GM12865 (cell line): ENCODE results near the gene RPLP2.
A peak's percentile ranks its signal among the peaks of the same experiment; 100 is the strongest.

Source experiments
- DNase-seq: peaks from one replicate; pipeline ENCODE4 v3.0.0; 2010; ENCODE audit warnings: low read depth
- H3K4me3 ChIP-seq: 2 replicates; pipeline ENCODE4 v1.5.1; 2011; ENCODE audit warnings: mild to moderate bottlenecking, low read depth, low read length, control low read depth
- TF ChIP-seq, protein P1 (sequence below): IDR thresholded peaks from 2 replicates; pipeline ENCODE4 v1.5.1; 2011; ENCODE audit warnings: low read length, control low read depth, low read depth, inconsistent platforms; ENCODE audit not compliant: insufficient read depth; ENCODE audit errors: missing control alignments

Gene RPLP2

DNA sequence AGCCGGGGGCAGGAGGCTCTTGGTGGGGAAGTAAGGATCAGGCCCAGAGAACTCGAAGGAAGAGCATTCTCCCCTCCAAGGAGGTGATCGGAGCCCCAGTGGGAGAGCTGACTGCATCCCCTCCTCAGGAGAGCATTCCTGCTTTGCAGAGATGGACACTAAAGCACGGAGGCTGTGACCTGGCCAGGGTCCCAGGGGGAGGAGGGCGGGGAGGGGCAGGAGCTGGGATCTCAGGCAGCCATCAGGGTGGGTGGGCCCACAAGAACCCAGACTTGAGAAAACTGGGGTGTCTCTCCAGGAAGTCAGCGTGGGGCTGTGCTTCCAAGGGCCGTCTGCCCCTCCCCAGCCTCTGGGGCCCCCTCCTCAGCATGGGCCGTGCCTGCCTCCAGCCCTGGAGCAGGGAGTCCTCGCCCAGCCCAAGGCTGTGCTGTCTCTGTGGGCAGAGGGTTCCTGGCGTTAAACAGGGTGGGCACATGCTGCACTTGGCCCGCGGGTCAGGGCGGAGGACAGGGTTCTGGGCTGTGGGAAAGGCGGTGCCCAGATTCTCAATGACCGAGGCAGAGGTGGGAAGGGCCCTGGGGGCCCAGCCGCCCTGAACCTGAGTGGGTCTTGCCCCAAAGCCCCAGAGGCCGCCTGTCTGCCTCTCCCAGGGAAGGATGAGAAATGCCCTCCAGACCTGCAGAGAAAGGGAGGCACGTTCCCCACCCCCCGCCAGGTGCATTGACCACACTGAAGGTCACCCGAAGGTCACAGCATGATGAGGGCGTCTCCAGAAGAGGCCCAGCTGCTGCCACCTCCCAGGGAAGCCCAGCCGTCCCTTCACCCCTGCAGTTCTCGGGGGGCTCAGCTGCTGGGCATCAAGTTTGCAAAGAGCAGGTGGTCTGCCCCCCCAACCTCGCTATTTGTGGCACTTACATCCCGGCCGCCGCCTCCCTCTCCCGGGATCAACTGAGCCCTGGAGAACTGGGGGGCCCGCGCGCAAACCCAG lies 20.5 kb upstream of the RPLP2 start:
- peak overlapping the region; percentile 44 for H3K4me3 ChIP-seq
- DNase-seq, result peak; percentile 65
- TF ChIP-seq, protein P1, sequence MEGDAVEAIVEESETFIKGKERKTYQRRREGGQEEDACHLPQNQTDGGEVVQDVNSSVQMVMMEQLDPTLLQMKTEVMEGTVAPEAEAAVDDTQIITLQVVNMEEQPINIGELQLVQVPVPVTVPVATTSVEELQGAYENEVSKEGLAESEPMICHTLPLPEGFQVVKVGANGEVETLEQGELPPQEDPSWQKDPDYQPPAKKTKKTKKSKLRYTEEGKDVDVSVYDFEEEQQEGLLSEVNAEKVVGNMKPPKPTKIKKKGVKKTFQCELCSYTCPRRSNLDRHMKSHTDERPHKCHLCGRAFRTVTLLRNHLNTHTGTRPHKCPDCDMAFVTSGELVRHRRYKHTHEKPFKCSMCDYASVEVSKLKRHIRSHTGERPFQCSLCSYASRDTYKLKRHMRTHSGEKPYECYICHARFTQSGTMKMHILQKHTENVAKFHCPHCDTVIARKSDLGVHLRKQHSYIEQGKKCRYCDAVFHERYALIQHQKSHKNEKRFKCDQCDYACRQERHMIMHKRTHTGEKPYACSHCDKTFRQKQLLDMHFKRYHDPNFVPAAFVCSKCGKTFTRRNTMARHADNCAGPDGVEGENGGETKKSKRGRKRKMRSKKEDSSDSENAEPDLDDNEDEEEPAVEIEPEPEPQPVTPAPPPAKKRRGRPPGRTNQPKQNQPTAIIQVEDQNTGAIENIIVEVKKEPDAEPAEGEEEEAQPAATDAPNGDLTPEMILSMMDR, result no peak

DNA sequence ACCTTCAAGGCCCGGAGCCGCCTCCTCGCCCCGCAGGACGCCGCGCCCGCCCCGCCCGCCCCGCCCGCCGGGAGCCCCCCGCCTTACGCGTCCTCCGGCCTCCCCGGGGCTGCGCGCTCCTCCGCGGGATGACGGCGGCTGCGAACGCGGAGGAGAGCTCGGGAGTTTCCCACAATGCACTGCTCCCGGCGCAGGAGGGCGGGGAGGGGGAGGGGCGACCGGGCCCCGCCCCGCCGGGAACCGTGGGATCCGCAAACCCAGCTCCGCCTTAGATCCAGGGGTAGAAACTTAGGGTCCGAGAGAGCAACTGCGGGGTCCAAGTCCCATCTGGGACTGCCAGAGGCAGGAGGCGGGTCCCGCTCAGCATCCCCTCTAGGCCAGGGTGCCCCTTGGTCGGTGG lies 19.8 kb upstream of the RPLP2 start, which contains the start of gene CEND1:
TSS of gene CEND1 (minus strand) at position 148 of the 400 bp plus-strand sequence. CDS start 1,514 bp downstream, outside the sequence.
- H3K4me3 ChIP-seq, result peak within 1 kb of the TSS; percentile 44
- peak; percentile 73 for DNase-seq
- TF ChIP-seq, protein P1, result no peak

DNA sequence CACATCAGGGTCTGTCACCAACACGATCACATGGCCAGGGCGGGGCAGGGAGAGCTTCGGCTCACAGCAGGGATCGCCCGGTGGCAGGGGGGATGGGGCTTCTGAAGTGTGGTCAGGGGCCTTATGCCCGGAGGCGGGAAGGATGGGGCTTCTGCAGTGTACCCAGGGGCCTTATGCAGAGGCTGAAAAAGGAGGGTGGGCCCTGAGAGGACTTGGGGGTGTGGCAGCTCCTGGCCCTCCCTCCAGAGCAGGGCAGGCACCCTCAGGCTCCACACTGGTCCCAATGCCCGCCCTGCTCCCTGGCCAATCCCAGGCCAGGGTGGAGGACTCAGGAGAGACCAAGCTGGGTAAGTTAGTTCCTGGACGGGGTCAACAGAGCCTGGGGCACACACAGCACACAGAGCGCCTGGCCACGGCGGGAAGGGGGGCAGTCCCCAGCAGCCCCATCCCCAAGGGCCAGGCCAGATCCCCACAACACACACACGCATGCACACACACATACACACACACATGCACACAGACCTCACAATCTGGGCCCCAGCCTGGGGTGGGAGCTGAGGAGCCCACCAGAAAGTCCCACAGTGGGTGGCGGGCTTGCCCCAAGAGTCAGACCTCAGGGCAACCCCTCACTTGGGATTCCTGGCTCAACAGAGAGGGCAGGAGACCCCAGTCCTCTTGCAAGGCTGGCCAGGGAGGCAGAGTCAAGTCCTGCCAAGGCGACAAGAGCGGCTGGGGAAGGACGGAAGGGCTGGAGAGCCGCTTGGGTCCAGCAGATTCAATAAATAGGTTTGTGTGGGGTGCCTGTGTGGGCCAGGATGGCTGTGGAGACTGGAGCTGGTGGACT lies 18.8 kb upstream of the RPLP2 start:
- TF ChIP-seq, protein P1, result no peak
- H3K4me3 ChIP-seq, result no peak overlapping the region
- no peak for DNase-seq

DNA sequence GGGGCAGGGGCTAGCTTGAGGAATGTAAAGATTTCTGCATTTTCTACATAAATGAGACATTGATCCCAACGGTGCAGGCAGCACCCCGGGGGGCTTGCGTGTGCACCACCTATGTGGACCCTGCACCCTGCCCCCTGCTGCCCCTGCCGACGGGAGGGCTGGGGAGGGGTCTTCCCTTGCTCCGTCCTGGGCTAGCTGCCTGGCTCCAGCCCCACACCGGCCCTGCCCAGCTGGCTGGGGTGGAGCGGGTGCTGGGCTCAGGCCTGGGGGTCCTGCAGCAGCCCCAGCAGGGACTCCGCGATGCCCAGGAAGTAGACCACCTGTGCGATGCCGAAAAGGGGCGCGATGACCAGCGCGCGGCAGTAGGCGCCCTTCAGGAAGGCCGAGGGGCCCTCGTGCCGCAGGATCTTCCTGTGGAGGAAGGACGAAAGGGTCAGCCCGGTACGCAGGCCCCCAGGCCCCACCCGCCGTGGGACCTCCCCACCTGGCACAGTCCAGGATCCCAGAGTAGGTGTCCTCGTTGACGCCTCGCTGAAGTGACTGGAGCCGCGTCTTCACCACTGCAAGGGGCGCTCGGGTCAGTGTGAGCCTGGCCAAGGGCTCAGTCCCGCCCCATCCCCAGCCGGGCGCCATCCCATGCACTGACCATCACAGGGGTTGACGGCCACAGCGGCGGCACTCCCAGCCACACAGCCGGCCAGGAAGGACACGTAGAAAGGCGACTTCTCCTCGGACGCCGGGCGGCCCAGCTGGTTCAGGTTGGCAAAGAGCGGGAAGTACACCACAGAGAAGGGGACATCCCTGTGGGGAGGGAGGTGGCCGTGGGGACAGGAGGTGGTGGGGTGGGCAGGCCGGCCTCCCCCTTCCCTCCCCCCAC lies 17.9 kb upstream of the RPLP2 start:
- no peak overlapping the region for H3K4me3 ChIP-seq
- no peak for DNase-seq
- TF ChIP-seq, protein P1, result no peak

DNA sequence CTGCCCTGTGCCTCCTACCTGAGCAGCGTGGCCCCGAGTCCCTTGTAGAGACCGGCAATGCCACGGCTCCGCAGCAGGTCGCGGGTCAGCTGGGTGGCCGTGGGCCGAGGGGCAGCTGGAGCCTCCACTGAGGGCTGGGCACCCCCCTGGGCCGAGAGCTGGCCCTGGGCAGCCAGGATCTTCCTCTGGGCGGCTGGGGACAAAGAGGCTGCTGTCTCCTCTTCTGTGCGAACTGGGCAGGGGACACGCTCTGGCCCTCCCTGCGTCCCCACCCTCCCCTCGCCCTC lies 17.3 kb upstream of the RPLP2 start:
- no peak overlapping the region for H3K4me3 ChIP-seq
- TF ChIP-seq, protein P1, result no peak
- no peak for DNase-seq

DNA sequence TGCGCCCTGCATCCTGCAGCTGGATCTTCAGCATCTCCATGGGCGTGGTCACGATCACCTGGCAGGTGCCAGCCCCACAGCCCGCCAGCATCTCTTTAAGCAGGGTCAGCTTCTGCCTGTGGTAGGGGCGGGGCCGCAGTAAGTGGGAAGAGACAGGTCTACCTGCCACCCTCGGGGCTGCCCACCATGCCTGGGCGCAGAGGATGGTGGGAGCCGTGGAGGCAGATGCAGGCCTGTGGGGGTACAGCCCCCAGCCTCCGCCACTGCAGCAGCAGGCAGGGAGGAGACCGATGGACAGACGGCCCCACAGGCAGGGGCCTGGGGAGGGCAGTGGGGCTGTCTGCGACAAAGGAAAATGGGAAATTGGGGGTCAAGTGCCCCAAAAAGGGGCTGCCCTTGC lies 16.9 kb upstream of the RPLP2 start:
- TF ChIP-seq, protein P1, result no peak
- H3K4me3 ChIP-seq, result no peak overlapping the region
- no peak for DNase-seq
